ENCODE data around the gene CCDC152. TPM values are rescaled to one million over a fixed set of nuclear protein-coding genes. Genes with fewer than 3 reads are reported as not detected.
"Not testable (repeated sequence)": the region's sequence is repeated elsewhere in the genome, so short reads cannot be mapped to it uniquely, and the experiment has no call there.

Gene CCDC152
- total and polyA plus RNA-seq, 10 of the 15 experiments (the other 5 are each of a cell fraction or from before 2014, with no cell fraction given): 0.12 to 25.8 (median 13.5) TPM

- H4K20me1 ChIP-seq (ENCODE audit: control insufficient read depth, insufficient read depth): no peaks in the 10 kb centered on the region
- ATAC-seq: no peak
- intact Hi-C loops (cut with micrococcal nuclease; ENCODE audit: unreplicated experiment): no loop called here
- no peaks in the 10 kb centered on the region for H3K9me3 ChIP-seq (replicated peaks; ENCODE audit: control insufficient read depth, insufficient read depth, low read length)
- no TSS peak for BruUV-seq (replicated peaks)
- TF ChIP-seq SUZ12 (IDR thresholded peaks at IDR 0.05; ENCODE audit: unreplicated experiment) (no peak), NRF1 (conservative IDR thresholded peaks at IDR 0.05; ENCODE audit: low read depth, low read length) (no peak), ZNF274 (IDR thresholded peaks at IDR 0.05; ENCODE audit: insufficient read depth, insufficient read length) (no peak), CEBPZ (IDR thresholded peaks at IDR 0.05; ENCODE audit: low read depth, low read length) (no peak), SRF (IDR thresholded peaks at IDR 0.05; ENCODE audit: low read depth in 2 of 2, low read length in 2 of 2) (no peak)
- TF ChIP-seq, protein P1, sequence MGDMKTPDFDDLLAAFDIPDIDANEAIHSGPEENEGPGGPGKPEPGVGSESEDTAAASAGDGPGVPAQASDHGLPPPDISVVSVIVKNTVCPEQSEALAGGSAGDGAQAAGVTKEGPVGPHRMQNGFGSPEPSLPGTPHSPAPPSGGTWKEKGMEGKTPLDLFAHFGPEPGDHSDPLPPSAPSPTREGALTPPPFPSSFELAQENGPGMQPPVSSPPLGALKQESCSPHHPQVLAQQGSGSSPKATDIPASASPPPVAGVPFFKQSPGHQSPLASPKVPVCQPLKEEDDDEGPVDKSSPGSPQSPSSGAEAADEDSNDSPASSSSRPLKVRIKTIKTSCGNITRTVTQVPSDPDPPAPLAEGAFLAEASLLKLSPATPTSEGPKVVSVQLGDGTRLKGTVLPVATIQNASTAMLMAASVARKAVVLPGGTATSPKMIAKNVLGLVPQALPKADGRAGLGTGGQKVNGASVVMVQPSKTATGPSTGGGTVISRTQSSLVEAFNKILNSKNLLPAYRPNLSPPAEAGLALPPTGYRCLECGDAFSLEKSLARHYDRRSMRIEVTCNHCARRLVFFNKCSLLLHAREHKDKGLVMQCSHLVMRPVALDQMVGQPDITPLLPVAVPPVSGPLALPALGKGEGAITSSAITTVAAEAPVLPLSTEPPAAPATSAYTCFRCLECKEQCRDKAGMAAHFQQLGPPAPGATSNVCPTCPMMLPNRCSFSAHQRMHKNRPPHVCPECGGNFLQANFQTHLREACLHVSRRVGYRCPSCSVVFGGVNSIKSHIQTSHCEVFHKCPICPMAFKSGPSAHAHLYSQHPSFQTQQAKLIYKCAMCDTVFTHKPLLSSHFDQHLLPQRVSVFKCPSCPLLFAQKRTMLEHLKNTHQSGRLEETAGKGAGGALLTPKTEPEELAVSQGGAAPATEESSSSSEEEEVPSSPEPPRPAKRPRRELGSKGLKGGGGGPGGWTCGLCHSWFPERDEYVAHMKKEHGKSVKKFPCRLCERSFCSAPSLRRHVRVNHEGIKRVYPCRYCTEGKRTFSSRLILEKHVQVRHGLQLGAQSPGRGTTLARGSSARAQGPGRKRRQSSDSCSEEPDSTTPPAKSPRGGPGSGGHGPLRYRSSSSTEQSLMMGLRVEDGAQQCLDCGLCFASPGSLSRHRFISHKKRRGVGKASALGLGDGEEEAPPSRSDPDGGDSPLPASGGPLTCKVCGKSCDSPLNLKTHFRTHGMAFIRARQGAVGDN (IDR thresholded peaks at IDR 0.05): no peak
- TF ChIP-seq, protein P2, sequence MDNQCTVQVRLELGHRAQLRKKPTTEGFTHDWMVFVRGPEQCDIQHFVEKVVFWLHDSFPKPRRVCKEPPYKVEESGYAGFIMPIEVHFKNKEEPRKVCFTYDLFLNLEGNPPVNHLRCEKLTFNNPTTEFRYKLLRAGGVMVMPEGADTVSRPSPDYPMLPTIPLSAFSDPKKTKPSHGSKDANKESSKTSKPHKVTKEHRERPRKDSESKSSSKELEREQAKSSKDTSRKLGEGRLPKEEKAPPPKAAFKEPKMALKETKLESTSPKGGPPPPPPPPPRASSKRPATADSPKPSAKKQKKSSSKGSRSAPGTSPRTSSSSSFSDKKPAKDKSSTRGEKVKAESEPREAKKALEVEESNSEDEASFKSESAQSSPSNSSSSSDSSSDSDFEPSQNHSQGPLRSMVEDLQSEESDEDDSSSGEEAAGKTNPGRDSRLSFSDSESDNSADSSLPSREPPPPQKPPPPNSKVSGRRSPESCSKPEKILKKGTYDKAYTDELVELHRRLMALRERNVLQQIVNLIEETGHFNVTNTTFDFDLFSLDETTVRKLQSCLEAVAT (IDR thresholded peaks at IDR 0.05): no peak
- no peaks in the 10 kb centered on the region for H3K4me1 ChIP-seq (ENCODE audit: control insufficient read depth, insufficient read depth, low read length)
- FAIRE-seq: no peak
- no peaks in the 10 kb centered on the region for H3K79me2 ChIP-seq (ENCODE audit: control insufficient read depth, insufficient read depth, low read length)
- ChIA-PET SMC1A (ENCODE audit: uncharacterized antibody, unreplicated experiment) (interaction anchor here (1.3 kb wide), 1 partner anchor 9 kb away, joined by 4 read pairs; no protein-coding TSS in a partner anchor), POLR2A (no interaction called here), RAD21 (ENCODE audit: unreplicated experiment) (no interaction called here), CTCF (no interaction called here)
- H3K9ac ChIP-seq (ENCODE audit: control insufficient read depth, insufficient read depth, low read length): no peak overlapping the region
- in situ Hi-C loops (cut with MboI): no loop called here
- no peak overlapping the region for H3K4me2 ChIP-seq (ENCODE audit: control insufficient read depth, insufficient read depth)
- H2AFZ ChIP-seq (ENCODE audit: control insufficient read depth, low read depth, low read length): no peak overlapping the region
- WGBS (ENCODE audit: insufficient coverage, insufficient replicate concordance, low lambda C conversion rate, missing lambda C conversion rate): 50% methylated on average over 3 of the region's 3 CpGs
- no peak for DNase-seq (ENCODE audit: low read depth, low spot score)
- H3K27me3 ChIP-seq (replicated peaks in 1 of 2; ENCODE audit: control insufficient read depth in 2 of 2, insufficient read depth in 2 of 2, low read length in 1 of 2): 0 out of 4 replicates have a peak, but pooled peaks cover 0 to 2% of the 10 kb centered on the region in 2 experiments
- H3K4me3 ChIP-seq: no peak overlapping the region
- no peaks in the 10 kb centered on the region for H3K36me3 ChIP-seq (ENCODE audit: control insufficient read depth in 2 of 2, insufficient read depth in 2 of 2, low read length in 1 of 2)
- no peak overlapping the region for H3K27ac ChIP-seq (ENCODE audit: control insufficient read depth, insufficient read depth)
Observed at GRCh38 chr5:42843675-42844292, 87.2 kb downstream of the CCDC152 start.

- ATAC-seq; RAD21 ChIA-PET (ENCODE audit: unreplicated experiment); SMC1A ChIA-PET (ENCODE audit: uncharacterized antibody, unreplicated experiment); H3K4me1 ChIP-seq (ENCODE audit: control insufficient read depth, insufficient read depth, low read length); CTCF ChIA-PET; H3K4me2 ChIP-seq (ENCODE audit: control insufficient read depth, insufficient read depth); POLR2A ChIA-PET; BruUV-seq (replicated peaks); in situ Hi-C loops (cut with MboI); H2AFZ ChIP-seq (ENCODE audit: control insufficient read depth, low read depth, low read length); H4K20me1 ChIP-seq (ENCODE audit: control insufficient read depth, insufficient read depth); H3K36me3 ChIP-seq (ENCODE audit: control insufficient read depth in 2 of 2, insufficient read depth in 2 of 2, low read length in 1 of 2); H3K79me2 ChIP-seq (ENCODE audit: control insufficient read depth, insufficient read depth, low read length); FAIRE-seq; H3K27ac ChIP-seq (ENCODE audit: control insufficient read depth, insufficient read depth); intact Hi-C loops (cut with micrococcal nuclease; ENCODE audit: unreplicated experiment); H3K4me3 ChIP-seq; H3K27me3 ChIP-seq (replicated peaks in 1 of 2; ENCODE audit: control insufficient read depth in 2 of 2, insufficient read depth in 2 of 2, low read length in 1 of 2); H3K9ac ChIP-seq (ENCODE audit: control insufficient read depth, insufficient read depth, low read length); H3K9me3 ChIP-seq (replicated peaks; ENCODE audit: control insufficient read depth, insufficient read depth, low read length); DNase-seq (ENCODE audit: low read depth, low spot score): not testable (repeated sequence)
- WGBS (ENCODE audit: insufficient coverage, insufficient replicate concordance, low lambda C conversion rate, missing lambda C conversion rate): 64% methylated on average over 4 of the region's 4 CpGs
Observed at GRCh38 chr5:42844408-42844807, 87.8 kb downstream of the CCDC152 start.
